ENCODE results near the gene SRSF4. TPM values are rescaled to one million over a fixed set of nuclear protein-coding genes. Genes with fewer than 3 reads are reported as not detected.

SRSF4 gene
- total and polyA plus RNA-seq, 2 of the 8 experiments (the other 6 are each of a cell fraction or from before 2014, with no cell fraction given): 34.9 to 86.5 TPM

DNA sequence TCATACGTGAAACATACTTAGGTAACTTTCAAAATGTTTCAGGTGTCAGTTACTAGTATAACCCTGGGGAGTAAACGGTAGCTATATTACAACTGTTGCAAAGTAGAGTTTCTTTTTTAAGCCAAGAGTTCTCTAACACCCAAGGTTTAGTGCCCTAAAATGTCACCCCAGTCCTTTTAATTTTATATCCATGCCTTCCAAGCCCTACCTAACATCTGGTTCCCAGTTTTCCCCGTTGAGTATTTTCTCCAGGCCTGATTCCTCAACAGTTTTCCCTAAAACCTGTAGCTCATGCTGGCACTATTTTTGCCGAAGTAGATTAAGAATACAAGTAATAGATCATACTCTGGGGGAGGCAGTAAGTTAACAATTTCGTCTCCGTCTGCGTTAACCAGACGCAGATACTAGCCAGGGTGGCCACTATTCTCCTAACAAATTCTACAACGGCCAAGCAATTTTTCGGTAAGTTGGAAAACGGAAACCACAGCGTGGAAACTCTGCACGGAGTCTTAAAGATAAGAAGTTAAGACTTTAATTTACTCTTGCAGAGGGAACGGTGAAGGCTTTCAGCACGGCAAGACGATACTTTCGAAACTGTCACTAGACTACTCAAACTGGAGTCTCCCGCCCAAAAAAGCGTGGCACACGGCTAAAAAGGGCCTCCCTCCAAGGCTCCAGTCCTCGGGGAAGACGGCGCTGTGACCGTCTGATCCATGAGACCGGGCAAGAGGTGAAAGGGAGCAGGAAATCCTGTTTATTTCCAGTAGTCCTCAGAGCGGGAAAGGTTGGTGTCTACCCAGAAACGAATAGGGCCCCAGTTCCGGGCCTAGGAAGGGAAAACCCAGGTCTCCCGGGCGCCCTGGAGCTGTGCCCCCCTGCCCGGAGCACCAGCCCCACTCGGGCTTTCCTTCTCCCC lies 945 bp downstream of the SRSF4 start:
- Histone ChIP-seq H3K4me2 (ENCODE audit: insufficient read depth in 1 of 2, low read depth in 2 of 2, low read length in 2 of 2) (peak overlapping the region; percentile 85 to 97), H3K4me1 (replicated peaks in 1 of 4; ENCODE audit: control insufficient read depth in 3 of 4, insufficient read depth in 4 of 4, low read length in 3 of 4) (peaks cover 2 to 6% (median 3%) of the 10 kb centered on the region in 4 experiments; a peak in 5 of 7 replicates), H2AFZ (ENCODE audit: low read length) (no peak overlapping the region), H4K5ac (ENCODE audit: insufficient read length, low read depth, low read length) (no peak overlapping the region), H3K27me3 (replicated peaks in 1 of 4; ENCODE audit: control insufficient read depth in 3 of 4, extremely low read depth in 1 of 4, insufficient read depth in 3 of 4, low read length in 3 of 4) (no peaks in the 10 kb centered on the region), H4K20me1 (replicated peaks in 1 of 2; ENCODE audit: control insufficient read depth in 1 of 2, insufficient read depth in 2 of 2, low read length in 2 of 2) (peaks cover 11 to 19% of the 10 kb centered on the region in 2 experiments), H4K91ac (replicated peaks; ENCODE audit: insufficient read length, low read length) (peak overlapping the region; percentile 72), H2BK12ac (ENCODE audit: low read depth, low read length) (peak overlapping the region; percentile 50; the same call in 1 of the 2 replicates), H3K9me3 (ENCODE audit: insufficient read depth in 2 of 2, low read depth in 1 of 2, low read length in 1 of 2) (no peaks in the 10 kb centered on the region), H3K4me3 (ENCODE audit: extremely low read depth in 1 of 4, insufficient read depth in 2 of 4, low read depth in 3 of 4, low read length in 4 of 4) (peak overlapping the region; percentile 79 to 95 (median 89)), H3K23me2 (ENCODE audit: low read depth, low read length) (peaks cover 6% of the 10 kb centered on the region; the same call in 1 of the 2 replicates), H2BK20ac (ENCODE audit: low read length) (no peak overlapping the region), H2BK15ac (ENCODE audit: low read length) (no peak overlapping the region), H3K56ac (replicated peaks; ENCODE audit: insufficient read length, low read depth, low read length) (peak overlapping the region; percentile 5), H3K4ac (replicated peaks; ENCODE audit: insufficient read length, low read depth, low read length) (peak overlapping the region; percentile 19), H3K9ac (replicated peaks in 1 of 4; ENCODE audit: extremely low read depth in 1 of 4, low read depth in 3 of 4, low read length in 3 of 4) (peak overlapping the region; percentile 89 to 98 (median 98)), H3K18ac (ENCODE audit: extremely low read depth, low read length) (peak overlapping the region; percentile 95), H4K8ac (ENCODE audit: extremely low read depth, insufficient read depth, low read length) (no peak overlapping the region; the same call in none of the 2 replicates), H3K23ac (ENCODE audit: insufficient read length) (no peak overlapping the region), H3K36me3 (ENCODE audit: control insufficient read depth in 2 of 4, insufficient read depth in 4 of 4, low read length in 3 of 4) (peaks cover 0 to 5% (median 4%) of the 10 kb centered on the region in 4 experiments; a peak in 4 of 8 replicates), H3K14ac (ENCODE audit: insufficient read length) (no peak overlapping the region), H2BK5ac (ENCODE audit: low read depth, low read length) (peak overlapping the region; percentile 97; the same call in 1 of the 2 replicates), H3K79me2 (ENCODE audit: control insufficient read depth in 1 of 2, insufficient read depth in 2 of 2, low read length in 2 of 2) (peaks cover 36 to 54% of the 10 kb centered on the region in 2 experiments), H2AK5ac (ENCODE audit: low read depth, low read length) (no peak overlapping the region), H3K79me1 (ENCODE audit: low read depth, low read length) (no peaks in the 10 kb centered on the region; the same call in 1 of the 2 replicates), H2BK120ac (replicated peaks; ENCODE audit: low read depth, low read length) (no peak overlapping the region), H3K27ac (ENCODE audit: low read depth, low read length) (peak overlapping the region; percentile 97)
- WGBS, 2 experiments (ENCODE audit: extremely low coverage in 1 of 2, insufficient coverage in 1 of 2, insufficient read length in 1 of 2, insufficient replicate concordance in 2 of 2, low coverage in 1 of 2, low lambda C conversion rate in 2 of 2, missing lambda C conversion rate in 1 of 2): 6% methylated on average over 31 of the region's 32 CpGs; no CpG with 5 or more reads in 1 of the 2 experiments
- POLR2A ChIA-PET (ENCODE audit: partially characterized antibody): interaction anchor here (0.7 to 7.2 kb wide), 24 partner anchors 9 to 296 kb away, joined by 3 to 105 read pairs (median 4); partner anchors contain the start of genes EPB41 and TMEM200B
- DNase-seq (ENCODE audit: low read depth in 1 of 2, low spot score in 2 of 2): no peak
- CTCF ChIA-PET (ENCODE audit: partially characterized antibody): interaction anchor here (0.6 to 3.2 kb wide), 13 partner anchors 9 to 841 kb away, joined by 3 to 29 read pairs (median 4); no protein-coding TSS in a partner anchor
- TF ChIP-seq EP300 (IDR thresholded peaks at IDR 0.05; ENCODE audit: borderline replicate concordance in 1 of 2, low read depth in 2 of 2, low read length in 2 of 2) (no peak), POLR2A (IDR thresholded peaks at IDR 0.05; ENCODE audit: control extremely low read depth in 1 of 2, low read depth in 2 of 2, low read length in 2 of 2) (peak in 1 of 2 experiments; percentile 62; a peak in 2 of 3 replicates)
- TF ChIP-seq, protein P1, sequence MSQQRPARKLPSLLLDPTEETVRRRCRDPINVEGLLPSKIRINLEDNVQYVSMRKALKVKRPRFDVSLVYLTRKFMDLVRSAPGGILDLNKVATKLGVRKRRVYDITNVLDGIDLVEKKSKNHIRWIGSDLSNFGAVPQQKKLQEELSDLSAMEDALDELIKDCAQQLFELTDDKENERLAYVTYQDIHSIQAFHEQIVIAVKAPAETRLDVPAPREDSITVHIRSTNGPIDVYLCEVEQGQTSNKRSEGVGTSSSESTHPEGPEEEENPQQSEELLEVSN (IDR thresholded peaks at IDR 0.05): peak; percentile 34; the same call in 1 of the 2 replicates
- FAIRE-seq: no peak

Measured in H1 (cell line).